ENCODE measurements around the gene KCNMB2. TPM values are rescaled to one million over a fixed set of nuclear protein-coding genes. Genes with fewer than 3 reads are reported as not detected.

Gene KCNMB2
- total RNA-seq, 2 experiments from 2014 or later: not detected

GRCh38 chr3:178785961-178786360, 249.7 kb downstream of the KCNMB2 start:
- Mint-ChIP-seq H3K9me3 (peaks cover 3% of the 10 kb centered on the region), H3K4me1 (no peaks in the 10 kb centered on the region), H3K4me3 (no peak overlapping the region), H3K27me3 (no peaks in the 10 kb centered on the region), H3K36me3 (no peaks in the 10 kb centered on the region), H3K27ac (no peak overlapping the region)
- DNase-seq: no peak

- H3K9me3 Mint-ChIP-seq: peaks cover 5% of the 10 kb centered on the region
- H3K27me3 Mint-ChIP-seq: no peaks in the 10 kb centered on the region
- no peak overlapping the region for H3K27ac Mint-ChIP-seq
- H3K36me3 Mint-ChIP-seq: no peaks in the 10 kb centered on the region
- H3K4me1 Mint-ChIP-seq: no peaks in the 10 kb centered on the region
- H3K4me3 Mint-ChIP-seq: no peak overlapping the region
- DNase-seq: no peak
These were observed 251.7 kb downstream of the KCNMB2 start for GRCh38 chr3:178787960-178788359.

GRCh38 chr3:178794711-178795110, 258.5 kb downstream of the KCNMB2 start:
- H3K27me3 Mint-ChIP-seq: peaks cover 4% of the 10 kb centered on the region

GRCh38 chr3:178795349-178795748, 259.1 kb downstream of the KCNMB2 start:
- H3K4me1 Mint-ChIP-seq: no peaks in the 10 kb centered on the region
- no peaks in the 10 kb centered on the region for H3K36me3 Mint-ChIP-seq
- no peak for DNase-seq
- H3K27me3 Mint-ChIP-seq: peaks cover 4% of the 10 kb centered on the region
- no peak overlapping the region for H3K4me3 Mint-ChIP-seq
- peaks cover 10% of the 10 kb centered on the region for H3K9me3 Mint-ChIP-seq
- no peak overlapping the region for H3K27ac Mint-ChIP-seq

More at GRCh38 chr3:178794711-178795110, 258.5 kb downstream of the KCNMB2 start:
- no peak for DNase-seq
- Mint-ChIP-seq H3K36me3 (no peaks in the 10 kb centered on the region), H3K9me3 (peaks cover 10% of the 10 kb centered on the region), H3K27ac (no peak overlapping the region), H3K4me1 (no peaks in the 10 kb centered on the region), H3K4me3 (no peak overlapping the region)

GRCh38 chr3:178802259-178802658, 266.0 kb downstream of the KCNMB2 start:
- Mint-ChIP-seq H3K27ac (no peak overlapping the region), H3K9me3 (peaks cover 5% of the 10 kb centered on the region), H3K4me1 (no peaks in the 10 kb centered on the region), H3K36me3 (no peaks in the 10 kb centered on the region), H3K27me3 (peaks cover 1% of the 10 kb centered on the region), H3K4me3 (no peak overlapping the region)
- DNase-seq: no peak

GRCh38 chr3:178802993-178803693, 266.9 kb downstream of the KCNMB2 start:
- Mint-ChIP-seq H3K27me3 (no peaks in the 10 kb centered on the region), H3K36me3 (no peaks in the 10 kb centered on the region), H3K4me3 (no peak overlapping the region), H3K9me3 (peaks cover 4% of the 10 kb centered on the region), H3K4me1 (no peaks in the 10 kb centered on the region), H3K27ac (no peak overlapping the region)
- no peak for DNase-seq

GRCh38 chr3:178804606-178805005, 268.4 kb downstream of the KCNMB2 start:
- Mint-ChIP-seq H3K27me3 (no peaks in the 10 kb centered on the region), H3K36me3 (no peaks in the 10 kb centered on the region)

GRCh38 chr3:178805741-178806140, 269.5 kb downstream of the KCNMB2 start:
- no peak for DNase-seq
- H3K4me1 Mint-ChIP-seq: no peaks in the 10 kb centered on the region
- no peaks in the 10 kb centered on the region for H3K9me3 Mint-ChIP-seq
- H3K27me3 Mint-ChIP-seq: no peaks in the 10 kb centered on the region
- H3K4me3 Mint-ChIP-seq: no peak overlapping the region
- no peak overlapping the region for H3K27ac Mint-ChIP-seq
- H3K36me3 Mint-ChIP-seq: no peaks in the 10 kb centered on the region

More at GRCh38 chr3:178804606-178805005, 268.4 kb downstream of the KCNMB2 start:
- Mint-ChIP-seq H3K4me1 (no peaks in the 10 kb centered on the region), H3K9me3 (no peaks in the 10 kb centered on the region), H3K27ac (no peak overlapping the region), H3K4me3 (no peak overlapping the region)
- no peak for DNase-seq

GRCh38 chr3:178806651-178807050, 270.4 kb downstream of the KCNMB2 start:
- H3K4me1 Mint-ChIP-seq: no peaks in the 10 kb centered on the region
- no peaks in the 10 kb centered on the region for H3K36me3 Mint-ChIP-seq
- no peak overlapping the region for H3K27ac Mint-ChIP-seq
- H3K9me3 Mint-ChIP-seq: no peaks in the 10 kb centered on the region
- no peak for DNase-seq
- no peaks in the 10 kb centered on the region for H3K27me3 Mint-ChIP-seq
- H3K4me3 Mint-ChIP-seq: no peak overlapping the region

GRCh38 chr3:178807694-178808093, 271.5 kb downstream of the KCNMB2 start:
- DNase-seq: no peak
- H3K36me3 Mint-ChIP-seq: no peaks in the 10 kb centered on the region
- H3K4me3 Mint-ChIP-seq: no peak overlapping the region
- H3K27ac Mint-ChIP-seq: no peak overlapping the region
- no peaks in the 10 kb centered on the region for H3K27me3 Mint-ChIP-seq
- H3K4me1 Mint-ChIP-seq: no peaks in the 10 kb centered on the region
- no peaks in the 10 kb centered on the region for H3K9me3 Mint-ChIP-seq

GRCh38 chr3:178808748-178809147, 272.5 kb downstream of the KCNMB2 start:
- Mint-ChIP-seq H3K4me3 (no peak overlapping the region), H3K27me3 (no peaks in the 10 kb centered on the region), H3K36me3 (no peaks in the 10 kb centered on the region), H3K4me1 (no peaks in the 10 kb centered on the region), H3K27ac (no peak overlapping the region), H3K9me3 (no peaks in the 10 kb centered on the region)
- no peak for DNase-seq

GRCh38 chr3:178810181-178810580, 273.9 kb downstream of the KCNMB2 start:
- no peaks in the 10 kb centered on the region for H3K36me3 Mint-ChIP-seq
- no peak overlapping the region for H3K27ac Mint-ChIP-seq
- H3K27me3 Mint-ChIP-seq: no peaks in the 10 kb centered on the region
- H3K4me3 Mint-ChIP-seq: no peak overlapping the region
- H3K4me1 Mint-ChIP-seq: no peaks in the 10 kb centered on the region
- no peaks in the 10 kb centered on the region for H3K9me3 Mint-ChIP-seq
- DNase-seq: no peak

GRCh38 chr3:178822722-178823121, 286.5 kb downstream of the KCNMB2 start:
- no peaks in the 10 kb centered on the region for H3K27me3 Mint-ChIP-seq
- H3K36me3 Mint-ChIP-seq: no peaks in the 10 kb centered on the region
- H3K4me3 Mint-ChIP-seq: no peak overlapping the region
- H3K4me1 Mint-ChIP-seq: no peaks in the 10 kb centered on the region
- no peak for DNase-seq
- H3K9me3 Mint-ChIP-seq: no peaks in the 10 kb centered on the region
- H3K27ac Mint-ChIP-seq: no peak overlapping the region

GRCh38 chr3:178823150-178823549, 286.9 kb downstream of the KCNMB2 start:
- no peaks in the 10 kb centered on the region for H3K36me3 Mint-ChIP-seq
- DNase-seq: no peak
- no peaks in the 10 kb centered on the region for H3K4me1 Mint-ChIP-seq
- no peaks in the 10 kb centered on the region for H3K27me3 Mint-ChIP-seq
- no peak overlapping the region for H3K4me3 Mint-ChIP-seq
- H3K27ac Mint-ChIP-seq: no peak overlapping the region
- H3K9me3 Mint-ChIP-seq: no peaks in the 10 kb centered on the region

- Mint-ChIP-seq H3K27me3 (no peaks in the 10 kb centered on the region), H3K4me3 (no peak overlapping the region), H3K4me1 (no peaks in the 10 kb centered on the region), H3K27ac (no peak overlapping the region), H3K9me3 (no peaks in the 10 kb centered on the region), H3K36me3 (no peaks in the 10 kb centered on the region)
- no peak for DNase-seq
These were observed 287.5 kb downstream of the KCNMB2 start for GRCh38 chr3:178823591-178824246.

All from activated naive CD8-positive, alpha-beta T cell treated with anti-CD3 and anti-CD28 coated beads for 36 hours (primary cell).